Heart left ventricle (tissue), 16 donors: ENCODE data around the gene ADAP2. TPM values are rescaled to one million over a fixed set of nuclear protein-coding genes. Genes with fewer than 3 reads are reported as not detected.
"Not testable (repeated sequence)": the region's sequence is repeated elsewhere in the genome, so short reads cannot be mapped to it uniquely, and the experiment has no call there.

ENCODE experiments used
- ATAC-seq, 4 donors: fragments of 200-7000 bp; cut with Tn5 transposase; one replicate each; pipeline ENCODE4 v1.9.1; 2020 to 2022; ENCODE audit warnings: moderate library complexity in 4 of 4, mild to moderate bottlenecking in 3 of 4, moderate number of reproducible peaks in 1 of 4
- DNase-seq, 5 donors: peaks; one replicate each; pipeline ENCODE4 v3.0.0-alpha.2; 2020
- H3K27ac ChIP-seq, 12 donors: fragments of 200-600 bp; sonication (generic) in 4 of 12; one replicate each; pipeline versions ENCODE4 v1.5.0 to v1.8.0; 2016 to 2022; ENCODE audit warnings: mild to moderate bottlenecking in 2 of 12
- H3K27me3 ChIP-seq, 9 donors: fragments of 200-600 bp; sonication (generic) in 2 of 9; one replicate each; pipeline versions ENCODE4 v1.5.1 to v1.8.0; 2016 to 2022; ENCODE audit warnings: mild to moderate bottlenecking in 3 of 9
- H3K36me3 ChIP-seq, 9 donors: fragments of 200-600 bp; sonication (generic) in 2 of 9; one replicate each; pipeline versions ENCODE4 v1.5.0 to v1.8.0; 2018 to 2022; ENCODE audit warnings: mild to moderate bottlenecking in 2 of 9
- H3K4me1 ChIP-seq, 12 donors: fragments of 200-600 bp; sonication (generic) in 4 of 12; one replicate each; pipeline versions ENCODE4 v1.5.0 to v1.8.0; 2016 to 2022; ENCODE audit warnings: mild to moderate bottlenecking in 3 of 12
- H3K4me3 ChIP-seq, 12 donors: fragments of 200-600 bp; sonication (generic) in 4 of 12; one replicate each; pipeline versions ENCODE4 v1.5.0 to v1.8.0; 2017 to 2022; ENCODE audit warnings: mild to moderate bottlenecking in 9 of 12, moderate library complexity in 4 of 12
- H3K9me3 ChIP-seq, 12 donors: fragments of 200-600 bp; sonication (generic) in 4 of 12; one replicate each; pipeline versions ENCODE4 v1.5.0 to v1.8.0; 2016 to 2022; ENCODE audit warnings: mild to moderate bottlenecking in 1 of 12
- POLR2A ChIP-seq, 2 donors: fragments of 450-650 bp; IDR thresholded peaks; one replicate each; pipeline ENCODE4 v1.6.1; 2017; ENCODE audit warnings: antibody characterized with exemption in 2 of 2, mild to moderate bottlenecking in 2 of 2, moderate library complexity in 2 of 2
- WGBS, 4 donors: extraction: QIAGEN DNeasy Blood & Tissue Kit in 2 of 4; methylation state at CpG; one replicate each; pipeline versions ENCODE4 v1.1.5 to v1.1.7; 2013 to 2018; 5-methylcytosine and 5-hydroxymethylcytosine counted together
- intact Hi-C, 10 donors: fragments of 100-400 bp; cut with DNase I; formaldehyde crosslinking; loops; one replicate each; pipeline versions ENCODE4 v1.11.1 to v1.14.2; 2022
- polyA plus RNA-seq, 2 donors: library from polyadenylated mRNA; stranded (reverse); fragments of 200-250 nt; gene quantifications; one replicate each; pipeline ENCODE4 v1.2.3, GENCODE V29; 2013
- total RNA-seq, 9 donors: library from RNA; depleted of rRNA in 2 of 9; stranded (reverse); fragments of >200 nt in 2 of 9; fragmentation: NEBNext Ultra II Directional in 3 of 9; extraction: Animal tissue kit (Norgen Biotek cat#: 25700) in 3 of 9; gene quantifications; one replicate each; pipeline versions ENCODE4 v1.1.0 to v1.2.4, GENCODE V29; 2016 to 2023
- TF ChIP-seq, protein P1 (sequence below), 12 donors: fragments of 200-600 bp; sonication (generic) in 4 of 12; IDR thresholded peaks; one replicate each; pipeline versions ENCODE4 v1.5.0 to v1.8.0; 2018 to 2022; ENCODE audit warnings: antibody characterized with exemption in 12 of 12, mild to moderate bottlenecking in 5 of 12
- donor health status: ischemic (EF 13 %, LVEDD 7.1; RV severe dilation, severe dysfunction).
- donor health status: healthy with polysubstance abuse.
- donor health status: DM: no; HTN: yes; CAD: no.
- donor health status: DM: no; HTN: no; CAD: no.
- donor health status: ischemic (EF 25% LVEDD 6.9; RV normal size, moderate dysfunction).
- donor health status: ischemic (EF 25% LVEDD 5.7; RV mildly dilated, moderate dysfunction).
- donor health status: healthy.
- donor health status: DM: yes; HTN: yes; CAD: no.
- donor health status: ischemic (EF 35%, LVEDD 5.7; RV mildly dilated, moderate dysfunction).
- donor health status: nonischemic (EF 11% LVEDD 7.7; RV severe dilation, severe dysfunction).
- donor health status: DM: yes; HTN: yes; CAD: no.
- donor health status: PGD.
- donor health status: ischemic (EF 29% LVEDD 5.4; RV normal size, mild dysfunction).
- donor health status: nonischemic (EF 23%, LVEDD 6.1; RV moderate dilation, normal function).

Gene ADAP2
- total and polyA plus RNA-seq, 11 donors, result 3.1 to 43.5 (median 6.4) TPM

DNA sequence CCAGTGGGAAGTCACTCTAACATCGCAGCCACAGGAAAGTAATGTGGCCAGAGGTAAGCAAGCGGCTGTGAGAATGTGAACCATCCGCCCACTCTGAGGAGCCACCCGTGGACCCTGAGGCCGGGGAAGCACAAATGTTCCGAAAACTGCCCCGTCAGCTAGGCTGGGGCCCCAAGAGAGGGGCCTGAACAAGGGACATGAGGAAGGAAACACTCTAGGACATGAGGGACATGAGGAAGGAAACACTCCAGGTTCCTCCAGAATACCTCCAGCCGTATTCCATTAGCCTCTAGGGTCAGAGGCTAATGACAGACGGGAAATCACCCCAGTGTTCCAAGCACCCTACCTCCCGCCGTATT, 16.0 kb upstream of the ADAP2 start:
- Histone ChIP-seq H3K27me3 (no peaks in the 10 kb centered on the region), H3K4me1 (peaks cover 0 to 28% (median 15%) of the 10 kb centered on the region in 12 donors), H3K36me3 (peaks cover 0 to 37% (median 21%) of the 10 kb centered on the region in 9 donors), H3K27ac (peak overlapping the region in 11 of 12 donors; percentile 84 to 96 (median 92)), H3K4me3 (peak overlapping the region; percentile 54 to 95 (median 86)), H3K9me3 (no peaks in the 10 kb centered on the region)
- DNase-seq (no peak), ATAC-seq (peak in 3 of 4 donors; percentile 11 to 59 (median 57))
- WGBS, 4 donors, result 0 to 1% (median 0%) methylated on average over 11 of the region's 11 CpGs
- intact Hi-C loops, result loop anchor here in 5 of 10 donors (1.0 to 10.0 kb wide), 7 partner anchors 59 to 312 kb away; partner anchors contain the start of gene RNF135 (in 3 of the 5)
- TF ChIP-seq, protein P1, sequence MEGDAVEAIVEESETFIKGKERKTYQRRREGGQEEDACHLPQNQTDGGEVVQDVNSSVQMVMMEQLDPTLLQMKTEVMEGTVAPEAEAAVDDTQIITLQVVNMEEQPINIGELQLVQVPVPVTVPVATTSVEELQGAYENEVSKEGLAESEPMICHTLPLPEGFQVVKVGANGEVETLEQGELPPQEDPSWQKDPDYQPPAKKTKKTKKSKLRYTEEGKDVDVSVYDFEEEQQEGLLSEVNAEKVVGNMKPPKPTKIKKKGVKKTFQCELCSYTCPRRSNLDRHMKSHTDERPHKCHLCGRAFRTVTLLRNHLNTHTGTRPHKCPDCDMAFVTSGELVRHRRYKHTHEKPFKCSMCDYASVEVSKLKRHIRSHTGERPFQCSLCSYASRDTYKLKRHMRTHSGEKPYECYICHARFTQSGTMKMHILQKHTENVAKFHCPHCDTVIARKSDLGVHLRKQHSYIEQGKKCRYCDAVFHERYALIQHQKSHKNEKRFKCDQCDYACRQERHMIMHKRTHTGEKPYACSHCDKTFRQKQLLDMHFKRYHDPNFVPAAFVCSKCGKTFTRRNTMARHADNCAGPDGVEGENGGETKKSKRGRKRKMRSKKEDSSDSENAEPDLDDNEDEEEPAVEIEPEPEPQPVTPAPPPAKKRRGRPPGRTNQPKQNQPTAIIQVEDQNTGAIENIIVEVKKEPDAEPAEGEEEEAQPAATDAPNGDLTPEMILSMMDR (IDR thresholded peaks at IDR 0.05), result no peak
- no peak for TF ChIP-seq POLR2A (IDR thresholded peaks at IDR 0.05)

- Histone ChIP-seq H3K4me1 (peaks cover 0 to 28% (median 15%) of the 10 kb centered on the region in 12 donors), H3K27ac (peak within 1 kb of the TSS; percentile 6 to 96 (median 90)), H3K27me3 (no peaks in the 10 kb centered on the region), H3K4me3 (peak within 1 kb of the TSS; percentile 54 to 95 (median 86)), H3K36me3 (peaks cover 0 to 31% (median 15%) of the 10 kb centered on the region in 9 donors), H3K9me3 (no peaks in the 10 kb centered on the region)
- peak; percentile 89 to 99 (median 98) for ATAC-seq
- 0% methylated on average over 29 to 47 of the region's 47 CpGs for WGBS, 4 donors
- peak in 1 of 2 donors; percentile 55 for TF ChIP-seq POLR2A (IDR thresholded peaks at IDR 0.05)
- TF ChIP-seq, protein P1 (IDR thresholded peaks at IDR 0.05), result peak in 1 of 12 donors; percentile 5
- intact Hi-C loops, result loop anchor here in 5 of 10 donors (1.0 to 10.0 kb wide), 7 partner anchors 58 to 311 kb away; partner anchors contain the start of gene RNF135 (in 3 of the 5)
- peak; percentile 89 to 94 (median 92) for DNase-seq
These were observed 15.4 kb upstream of the ADAP2 start, which contains the start of gene TEFM for GRCh38 chr17:30906101-30906911. TEFM (minus strand) TSS chr17:30906238; CDS start chr17:30906198, 40 bp downstream.

- Histone ChIP-seq H3K27ac (no peak overlapping the region), H3K36me3 (peaks cover 0 to 5% (median 0%) of the 10 kb centered on the region in 9 donors), H3K9me3 (no peaks in the 10 kb centered on the region), H3K27me3 (no peaks in the 10 kb centered on the region), H3K4me1 (peaks cover 0 to 28% (median 15%) of the 10 kb centered on the region in 12 donors), H3K4me3 (no peak overlapping the region)
- WGBS, 4 donors, result 85 to 95% (median 88%) methylated on average over 3 of the region's 3 CpGs
- TF ChIP-seq, protein P1 (IDR thresholded peaks at IDR 0.05), result no peak
- no peak for TF ChIP-seq POLR2A (IDR thresholded peaks at IDR 0.05)
- ATAC-seq, result no peak
- DNase-seq, result no peak
- intact Hi-C loops, result loop anchor here in 4 of 10 donors (5.0 to 10.0 kb wide), 5 partner anchors 56 to 308 kb away; partner anchors contain the start of gene RNF135 (in 1 of the 4)
These were observed 12.9 kb upstream of the ADAP2 start for GRCh38 chr17:30908717-30909420.

- H3K4me3 ChIP-seq, intact Hi-C loops, H3K9me3 ChIP-seq, DNase-seq, H3K36me3 ChIP-seq, H3K27me3 ChIP-seq, H3K27ac ChIP-seq, ATAC-seq: not testable (repeated sequence)
- 87 to 97% (median 96%) methylated on average over 7 of the region's 7 CpGs for WGBS, 4 donors
- peaks cover 0 to 21% (median 11%) of the 10 kb centered on the region in 12 donors for H3K4me1 ChIP-seq
These were observed 11.6 kb upstream of the ADAP2 start for GRCh38 chr17:30910151-30910550.
